Amniotic stem cell (primary cell): ENCODE data around the gene MRPL33.
A peak's percentile ranks its signal among the peaks of the same experiment; 100 is the strongest.

Experiments used
- DNase-seq: peaks from one replicate; lab custom pipeline; 2025; lab: John Stamatoyannopoulos, UW

Gene MRPL33

GRCh38 chr2:27776696-27777095 is 5.2 kb downstream of the MRPL33 start:
- no peak for DNase-seq

GRCh38 chr2:27779417-27780055 is 8.0 kb downstream of the MRPL33 start:
- DNase-seq = no peak

- no peak for DNase-seq
Observed at GRCh38 chr2:27781496-27781895, 10.0 kb downstream of the MRPL33 start.

GRCh38 chr2:27782701-27783100 is 11.2 kb downstream of the MRPL33 start:
- DNase-seq = no peak

GRCh38 chr2:27790796-27791195 is 19.3 kb downstream of the MRPL33 start:
- DNase-seq = no peak

GRCh38 chr2:27792759-27793158 is 21.2 kb downstream of the MRPL33 start:
- peak; percentile 26 for DNase-seq

- DNase-seq = no peak
Observed at GRCh38 chr2:27795093-27795834, 23.7 kb downstream of the MRPL33 start.

- no peak for DNase-seq
Observed at GRCh38 chr2:27795868-27796277, 24.4 kb downstream of the MRPL33 start.

GRCh38 chr2:27796791-27797765 is 25.6 kb downstream of the MRPL33 start:
- DNase-seq = no peak

GRCh38 chr2:27797841-27798240 is 26.3 kb downstream of the MRPL33 start:
- DNase-seq = no peak

GRCh38 chr2:27798486-27798885 is 27.0 kb downstream of the MRPL33 start:
- no peak for DNase-seq

GRCh38 chr2:27798948-27799645 is 27.6 kb downstream of the MRPL33 start:
- DNase-seq = peak; percentile 99

GRCh38 chr2:27799646-27800010 is 28.1 kb downstream of the MRPL33 start:
- DNase-seq = peak; percentile 71

GRCh38 chr2:27800856-27801255 is 29.3 kb downstream of the MRPL33 start:
- DNase-seq = no peak

GRCh38 chr2:27802547-27802946 is 31.0 kb downstream of the MRPL33 start:
- no peak for DNase-seq

- DNase-seq = no peak
Observed at GRCh38 chr2:27803046-27803445, 31.5 kb downstream of the MRPL33 start.

GRCh38 chr2:27804146-27804545 is 32.6 kb downstream of the MRPL33 start:
- no peak for DNase-seq

GRCh38 chr2:27805180-27805579 is 33.7 kb downstream of the MRPL33 start:
- no peak for DNase-seq

GRCh38 chr2:27806311-27807059 is 35.0 kb downstream of the MRPL33 start:
- DNase-seq = no peak

- peak; percentile 17 for DNase-seq
Observed at GRCh38 chr2:27807476-27807875, 36.0 kb downstream of the MRPL33 start.

- DNase-seq = no peak
Observed at GRCh38 chr2:27808418-27808817, 36.9 kb downstream of the MRPL33 start.
